ENCODE measurements around the gene SMAD5. TPM values are rescaled to one million over a fixed set of nuclear protein-coding genes. Genes with fewer than 3 reads are reported as not detected.
A peak's percentile ranks its signal among the peaks of the same experiment; 100 is the strongest.

Gene SMAD5
- total and polyA plus RNA-seq, 12 donors, result 7.0 to 53.8 (median 38.7) TPM

DNA sequence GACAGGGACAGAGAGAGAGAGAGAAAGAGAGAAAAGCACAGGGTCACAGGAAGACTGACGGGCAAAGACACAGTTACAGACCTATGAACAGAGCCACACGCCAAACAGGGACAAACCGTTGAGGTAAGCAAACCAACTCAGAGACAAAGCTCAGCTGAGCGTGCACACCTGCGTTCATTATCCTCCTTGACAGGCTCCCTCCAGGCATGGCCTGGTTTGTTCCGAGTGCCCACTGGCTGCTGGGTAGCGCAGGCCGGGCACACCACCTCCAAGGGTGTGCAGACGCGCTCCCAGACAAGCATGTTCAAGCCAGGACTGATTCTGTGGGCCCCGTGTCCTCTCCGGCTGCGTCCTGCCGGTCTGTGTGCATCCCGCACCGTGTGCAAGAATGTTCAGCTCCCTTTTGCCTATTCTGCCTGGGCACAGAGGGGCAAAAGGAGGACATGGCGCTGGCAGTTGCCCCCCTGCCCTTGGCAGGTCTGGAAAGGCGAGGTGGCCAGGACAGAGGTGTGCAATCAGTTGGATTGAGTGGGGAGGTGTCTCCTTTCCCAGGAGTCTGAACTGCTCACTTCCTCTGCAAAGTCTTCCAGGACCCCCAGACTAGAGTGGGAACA is 60.8 kb downstream of the SMAD5 start:
- WGBS, 2 donors, result 53 to 54% methylated on average over 18 of the region's 18 CpGs
- Histone ChIP-seq H3K4me1 (peaks cover 2 to 25% (median 20%) of the 10 kb centered on the region in 9 donors), H3K36me3 (peaks cover 0 to 10% (median 3%) of the 10 kb centered on the region in 9 donors), H3K9me3 (no peaks in the 10 kb centered on the region), H3K27me3 (peaks cover 0 to 64% (median 51%) of the 10 kb centered on the region in 7 donors), H3K27ac (no peak overlapping the region), H3K4me3 (peak overlapping the region in 9 of 10 donors; percentile 39 to 61 (median 56))
- DNase-seq, result no peak
- ATAC-seq, result peak in 2 of 8 donors; percentile 10 to 16
- intact Hi-C loops (cut with DNase I), result loop anchor here in 1 of 10 donors (10.0 kb wide), 1 partner anchor 239 kb away; the partner anchor contains the start of gene LECT2
- TF ChIP-seq, protein P1, sequence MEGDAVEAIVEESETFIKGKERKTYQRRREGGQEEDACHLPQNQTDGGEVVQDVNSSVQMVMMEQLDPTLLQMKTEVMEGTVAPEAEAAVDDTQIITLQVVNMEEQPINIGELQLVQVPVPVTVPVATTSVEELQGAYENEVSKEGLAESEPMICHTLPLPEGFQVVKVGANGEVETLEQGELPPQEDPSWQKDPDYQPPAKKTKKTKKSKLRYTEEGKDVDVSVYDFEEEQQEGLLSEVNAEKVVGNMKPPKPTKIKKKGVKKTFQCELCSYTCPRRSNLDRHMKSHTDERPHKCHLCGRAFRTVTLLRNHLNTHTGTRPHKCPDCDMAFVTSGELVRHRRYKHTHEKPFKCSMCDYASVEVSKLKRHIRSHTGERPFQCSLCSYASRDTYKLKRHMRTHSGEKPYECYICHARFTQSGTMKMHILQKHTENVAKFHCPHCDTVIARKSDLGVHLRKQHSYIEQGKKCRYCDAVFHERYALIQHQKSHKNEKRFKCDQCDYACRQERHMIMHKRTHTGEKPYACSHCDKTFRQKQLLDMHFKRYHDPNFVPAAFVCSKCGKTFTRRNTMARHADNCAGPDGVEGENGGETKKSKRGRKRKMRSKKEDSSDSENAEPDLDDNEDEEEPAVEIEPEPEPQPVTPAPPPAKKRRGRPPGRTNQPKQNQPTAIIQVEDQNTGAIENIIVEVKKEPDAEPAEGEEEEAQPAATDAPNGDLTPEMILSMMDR (IDR thresholded peaks at IDR 0.05), result no peak

DNA sequence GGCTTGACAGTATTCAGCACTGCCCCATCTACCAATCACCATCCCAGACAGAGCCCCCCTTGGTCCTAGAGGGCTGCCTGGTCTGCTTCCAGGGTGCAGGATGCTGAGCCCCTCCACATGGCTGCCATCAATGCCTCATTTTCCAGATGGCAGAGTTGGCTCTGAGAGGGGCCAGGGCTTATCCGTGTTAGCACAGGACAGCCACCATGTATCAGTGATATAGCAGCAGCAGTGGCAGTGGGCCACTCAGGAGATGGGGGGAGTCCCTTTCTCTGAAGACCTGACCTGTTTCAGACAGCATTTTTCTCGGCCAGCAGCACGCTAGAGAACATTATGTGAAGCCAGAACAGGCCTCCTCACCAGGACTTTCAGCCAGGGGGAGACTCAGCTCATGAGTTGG is 61.9 kb downstream of the SMAD5 start:
- Histone ChIP-seq H3K9me3 (no peaks in the 10 kb centered on the region), H3K4me3 (no peak overlapping the region), H3K36me3 (no peaks in the 10 kb centered on the region), H3K4me1 (peaks cover 2 to 25% (median 20%) of the 10 kb centered on the region in 9 donors), H3K27ac (no peak overlapping the region), H3K27me3 (peaks cover 0 to 68% (median 56%) of the 10 kb centered on the region in 7 donors)
- TF ChIP-seq, protein P1 (IDR thresholded peaks at IDR 0.05), result no peak
- intact Hi-C loops (cut with DNase I), result loop anchor here in 1 of 10 donors (10.0 kb wide), 1 partner anchor 240 kb away; the partner anchor contains the start of gene LECT2
- ATAC-seq (no peak), DNase-seq (no peak)
- WGBS, 2 donors, result 90 to 92% methylated on average over 3 of the region's 3 CpGs

DNA sequence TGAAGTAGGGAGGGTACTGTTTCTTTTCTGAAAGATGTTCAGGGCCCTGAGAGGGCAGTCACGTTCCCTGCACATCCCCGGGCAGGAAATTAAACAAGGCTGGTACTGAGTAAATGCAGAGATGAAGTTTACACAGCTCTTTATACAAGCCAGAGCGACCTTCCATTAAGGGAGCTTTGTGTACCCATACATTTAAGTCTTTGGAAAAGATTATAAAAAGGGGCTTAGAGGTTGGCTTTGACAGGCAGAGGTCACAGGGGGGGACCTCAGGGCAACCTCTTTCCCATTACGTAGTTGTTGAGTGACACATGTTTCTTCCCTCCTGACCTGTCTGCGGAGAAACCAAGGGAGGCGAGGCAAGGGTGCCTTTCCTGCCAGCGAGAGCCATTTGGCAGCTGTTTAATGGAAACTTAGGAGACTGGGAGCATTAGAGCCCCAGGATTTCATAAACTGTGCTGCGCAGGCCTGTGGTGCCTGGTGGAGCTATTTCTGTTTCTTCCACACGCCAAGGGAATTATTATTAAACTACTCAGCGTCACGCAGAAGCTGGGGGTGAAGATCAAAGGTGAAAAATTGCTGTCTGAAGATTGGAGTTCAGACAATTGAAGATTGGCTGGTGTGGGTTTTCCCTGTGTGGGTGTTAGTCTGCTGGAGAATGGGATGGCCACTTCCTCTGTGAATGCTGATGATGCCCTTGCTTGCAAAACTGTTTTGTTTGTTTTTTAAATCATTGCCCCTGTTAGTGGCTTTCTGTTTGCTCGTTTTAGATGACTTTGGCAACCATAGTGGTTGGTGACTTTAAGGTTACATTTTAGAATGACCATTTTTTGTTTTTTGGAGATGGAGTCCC is 63.6 kb downstream of the SMAD5 start:
- no peak for ATAC-seq
- H3K36me3 ChIP-seq, result no peaks in the 10 kb centered on the region
- H3K27ac ChIP-seq, result no peak overlapping the region
- intact Hi-C loops (cut with DNase I), result loop anchor here in 1 of 10 donors (10.0 kb wide), 1 partner anchor 241 kb away; the partner anchor contains the start of gene LECT2
- H3K4me1 ChIP-seq, result peaks cover 2 to 24% (median 17%) of the 10 kb centered on the region in 9 donors
- no peak overlapping the region for H3K4me3 ChIP-seq
- H3K27me3 ChIP-seq, result peaks cover 0 to 72% (median 56%) of the 10 kb centered on the region in 7 donors
- DNase-seq, result no peak
- no peaks in the 10 kb centered on the region for H3K9me3 ChIP-seq
- TF ChIP-seq, protein P1 (IDR thresholded peaks at IDR 0.05), result no peak
- 85 to 86% methylated on average over 12 of the region's 12 CpGs for WGBS, 2 donors

DNA sequence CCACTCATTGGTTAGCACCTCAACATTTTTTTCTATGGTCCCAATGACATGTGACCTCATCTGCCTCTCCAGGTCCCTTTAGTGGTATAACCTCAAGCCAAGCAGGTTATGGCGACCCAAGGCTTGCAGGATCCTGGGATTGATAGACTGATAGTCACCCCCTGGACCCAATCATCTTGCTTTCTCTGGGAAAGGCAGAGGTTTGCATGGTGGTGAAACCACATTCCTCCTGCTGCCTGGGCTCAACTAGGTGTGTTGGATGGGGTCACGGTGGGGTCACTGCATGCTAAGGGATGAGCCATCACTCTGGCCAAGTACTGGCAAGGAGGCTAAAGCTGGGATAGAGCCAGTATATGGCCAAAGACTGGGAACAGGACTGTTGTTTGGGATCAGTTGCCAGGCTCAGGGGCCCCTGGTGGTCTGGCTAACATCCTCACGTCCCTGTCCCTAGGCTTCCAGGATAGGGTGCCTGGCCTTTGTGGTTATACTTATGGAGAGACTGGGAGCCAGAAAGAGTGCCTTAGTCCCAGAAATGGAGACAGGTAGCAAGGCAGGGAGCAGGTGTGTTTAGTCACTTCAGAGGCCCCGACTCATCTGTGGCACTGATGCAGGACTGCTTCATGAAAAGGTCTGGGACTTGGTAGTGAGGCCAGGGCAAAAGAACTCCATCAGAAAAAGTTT is 65.0 kb downstream of the SMAD5 start:
- ATAC-seq (no peak), DNase-seq (no peak)
- Histone ChIP-seq H3K4me3 (no peak overlapping the region), H3K27me3 (peaks cover 0 to 64% (median 42%) of the 10 kb centered on the region in 7 donors), H3K36me3 (no peaks in the 10 kb centered on the region), H3K27ac (no peak overlapping the region), H3K4me1 (peaks cover 0 to 10% (median 5%) of the 10 kb centered on the region in 9 donors), H3K9me3 (no peaks in the 10 kb centered on the region)
- 93 to 99% methylated on average over 4 of the region's 4 CpGs for WGBS, 2 donors
- TF ChIP-seq, protein P1 (IDR thresholded peaks at IDR 0.05), result no peak
- intact Hi-C loops (cut with DNase I), result loop anchor here in 1 of 10 donors (10.0 kb wide), 1 partner anchor 243 kb away; the partner anchor contains the start of gene LECT2
